A673 (cell line): ENCODE measurements around the gene PLEKHG4. TPM values are rescaled to one million over a fixed set of nuclear protein-coding genes. Genes with fewer than 3 reads are reported as not detected.
A peak's percentile ranks its signal among the peaks of the same experiment; 100 is the strongest.

Source experiments
- BruUV-seq: library from RNA; stranded (reverse); fragments of 400-500 nt; replicated peaks from 2 replicates; lab custom pipeline; 2021; lab: Mats Ljungman, UMichigan
- CTCF ChIA-PET: fragments of 300-600 bp; sonication (Branson Sonifier 250); formaldehyde crosslinking; loops from one replicate; lab custom pipeline; 2022; ENCODE audit warnings: antibody characterized with exemption; lab: Charles Lee
- POLR2A ChIA-PET: fragments of 300-600 bp; sonication (Branson Sonifier 250); formaldehyde crosslinking; loops from one replicate; lab custom pipeline; 2022; ENCODE audit warnings: antibody characterized with exemption; ENCODE audit not compliant: low non-redundant PET; lab: Charles Lee
- DNase-seq: peaks from one replicate; pipeline ENCODE4 v3.0.0-alpha.2; 2015; ENCODE audit warnings: low spot score
- H3K27ac ChIP-seq: fragments of 200-600 bp; sonication (generic); 2 replicates; pipeline ENCODE4 v1.5.1; 2016; ENCODE audit warnings: mixed run types, low read depth, mild to moderate bottlenecking, mixed read lengths, antibody characterized with exemption, low read length; ENCODE audit not compliant: poor library complexity, severe bottlenecking
- H3K27me3 ChIP-seq: fragments of 200-600 bp; sonication (generic); replicated peaks from 2 replicates; pipeline ENCODE4 v1.6.1; 2017; ENCODE audit warnings: mixed run types, low read depth, mild to moderate bottlenecking, mixed read lengths, antibody characterized with exemption, low read length; ENCODE audit not compliant: insufficient read depth, poor library complexity
- H3K36me3 ChIP-seq: fragments of 200-600 bp; sonication (generic); 2 replicates; pipeline ENCODE4 v1.6.1; 2016; ENCODE audit warnings: mixed run types, mild to moderate bottlenecking, mixed read lengths, antibody characterized with exemption, low read length; ENCODE audit not compliant: insufficient read depth, poor library complexity, severe bottlenecking
- H3K4me1 ChIP-seq: fragments of 200-600 bp; sonication (generic); 2 replicates; pipeline ENCODE4 v1.6.1; 2017; ENCODE audit warnings: mixed run types, mild to moderate bottlenecking, mixed read lengths, antibody characterized with exemption, low read length; ENCODE audit not compliant: insufficient read depth, poor library complexity, severe bottlenecking
- H3K4me3 ChIP-seq: fragments of 200-600 bp; sonication (generic); 2 replicates; pipeline ENCODE4 v1.5.1; 2016; ENCODE audit warnings: low read depth, mixed run types, mild to moderate bottlenecking, mixed read lengths, low read length; ENCODE audit not compliant: poor library complexity, severe bottlenecking
- H3K9me3 ChIP-seq: fragments of 200-600 bp; sonication (generic); 2 replicates; pipeline ENCODE4 v1.6.1; 2016; ENCODE audit warnings: mixed run types, low read depth, mild to moderate bottlenecking, mixed read lengths, antibody characterized with exemption, low read length; ENCODE audit not compliant: poor library complexity, severe bottlenecking
- CTCF ChIP-seq: fragments of 300-800, 200-600 bp; sonication (generic); conservative IDR thresholded peaks from 2 replicates; pipeline ENCODE4 v1.5.1; 2017; ENCODE audit warnings: low read depth, mild to moderate bottlenecking, antibody characterized with exemption, low read length, moderate library complexity, mixed read lengths
- EZH2 ChIP-seq: fragments of 200-600 bp; sonication (generic); IDR thresholded peaks from 2 replicates; pipeline ENCODE4 v1.6.1; 2017; ENCODE audit warnings: borderline replicate concordance, low read depth, mild to moderate bottlenecking, mixed read lengths, antibody characterized with exemption, low read length; ENCODE audit not compliant: poor library complexity, severe bottlenecking
- intact Hi-C: fragments of 100-400 bp; cut with micrococcal nuclease; formaldehyde crosslinking; loops from one replicate; pipeline ENCODE4 v1.10.0; 2022; ENCODE audit not compliant: unreplicated experiment
- total RNA-seq: library from RNA; stranded (reverse); gene quantifications from 2 replicates; pipeline ENCODE4 v1.2.3, GENCODE V29; 2021

The PLEKHG4 gene
- total RNA-seq, 1 experiment from 2014 or later = 5.8 TPM

- peak; percentile 95 for DNase-seq
- H3K27ac ChIP-seq = peak overlapping the region; percentile 79
- peak overlapping the region; percentile 90 for H3K4me3 ChIP-seq
- POLR2A ChIA-PET = no interaction called here
- no peaks in the 10 kb centered on the region for H3K9me3 ChIP-seq
- no TSS peak for BruUV-seq
- TF ChIP-seq EZH2 (no peak), CTCF (peak; percentile 68)
- no peaks in the 10 kb centered on the region for H3K27me3 ChIP-seq
- H3K36me3 ChIP-seq = no peaks in the 10 kb centered on the region
- H3K4me1 ChIP-seq = peaks cover 67% of the 10 kb centered on the region
- intact Hi-C loops = no loop called here
- CTCF ChIA-PET = interaction anchor here (0.5 kb wide), 1 partner anchor 93 kb away, joined by 3 read pairs; no protein-coding TSS in a partner anchor
Measured at GRCh38 chr16:67246081-67246755, 33.1 kb upstream of the PLEKHG4 start.

- peak overlapping the region; percentile 79 for H3K27ac ChIP-seq
- intact Hi-C loops = no loop called here
- BruUV-seq = no TSS peak
- H3K27me3 ChIP-seq = no peaks in the 10 kb centered on the region
- DNase-seq = peak; percentile 35
- H3K4me3 ChIP-seq = peak overlapping the region; percentile 90
- ChIA-PET POLR2A (no interaction called here), CTCF (no interaction called here)
- TF ChIP-seq EZH2 (no peak), CTCF (no peak)
- H3K36me3 ChIP-seq = no peaks in the 10 kb centered on the region
- H3K9me3 ChIP-seq = no peaks in the 10 kb centered on the region
- peaks cover 61% of the 10 kb centered on the region for H3K4me1 ChIP-seq
Measured at GRCh38 chr16:67246756-67247191, 32.6 kb upstream of the PLEKHG4 start.

GRCh38 chr16:67247192-67248072, 31.9 kb upstream of the PLEKHG4 start, which contains the start of gene FHOD1:
Gene FHOD1 (minus strand): TSS chr16:67247481. CDS start chr16:67247410, 71 bp downstream.
- peak; percentile 98 for DNase-seq
- no TSS peak for BruUV-seq
- Histone ChIP-seq H3K36me3 (no peaks in the 10 kb centered on the region), H3K27me3 (no peaks in the 10 kb centered on the region), H3K4me1 (peaks cover 58% of the 10 kb centered on the region), H3K4me3 (peak within 1 kb of the TSS; percentile 90), H3K27ac (peak within 1 kb of the TSS; percentile 79), H3K9me3 (no peaks in the 10 kb centered on the region)
- intact Hi-C loops = no loop called here
- POLR2A ChIA-PET = interaction anchor here (0.5 kb wide), 1 partner anchor 15 kb away, joined by 4 read pairs; no protein-coding TSS in a partner anchor
- TF ChIP-seq CTCF (no peak), EZH2 (no peak)
- CTCF ChIA-PET = interaction anchor here (0.6 kb wide), 1 partner anchor 180 kb away, joined by 4 read pairs; no protein-coding TSS in a partner anchor
